Adrenal gland (tissue), 12 donors: ENCODE data around the gene CPNE8. TPM values are rescaled to one million over a fixed set of nuclear protein-coding genes. Genes with fewer than 3 reads are reported as not detected.

ENCODE experiments used
- DNase-seq, 7 donors: peaks; one replicate each; pipeline ENCODE4 v3.0.0-alpha.2; 2019 to 2020
- H3K27ac ChIP-seq, 5 donors: fragments of 200-600 bp; sonication (generic) in 4 of 5; 1 replicate in 3 of 5; 2 replicates in 2 of 5; pipeline versions ENCODE4 v1.5.1 to v1.8.0; 2016 to 2020; ENCODE audit warnings: mild to moderate bottlenecking in 1 of 5
- H3K27me3 ChIP-seq: fragments of 200-600 bp; 2 replicates; pipeline ENCODE4 v1.8.0; 2021
- H3K36me3 ChIP-seq, 2 donors: fragments of 200-600 bp; replicated peaks in 1 of 2; 1 replicate in 1 of 2; 2 replicates in 1 of 2; pipeline versions ENCODE4 v1.5.1 to v1.8.0; 2018 to 2022
- H3K4me1 ChIP-seq, 2 donors: fragments of 200-600 bp; replicated peaks in 1 of 2; 1 replicate in 1 of 2; 2 replicates in 1 of 2; pipeline versions ENCODE4 v1.5.1 to v1.8.0; 2018 to 2021
- H3K4me3 ChIP-seq, 4 donors: fragments of 200-600 bp; sonication (generic) in 3 of 4; one replicate each; pipeline ENCODE4 v1.5.1; 2016 to 2018
- H3K9me3 ChIP-seq, 3 donors: fragments of 200-600 bp; sonication (generic) in 1 of 3; replicated peaks in 1 of 3; 1 replicate in 2 of 3; 2 replicates in 1 of 3; pipeline versions ENCODE4 v1.5.1 to v1.8.0; 2016 to 2021
- POLR2A ChIP-seq, 2 donors: fragments of 450-650 bp; IDR thresholded peaks; one replicate each; pipeline ENCODE4 v1.6.1; 2017; ENCODE audit warnings: antibody characterized with exemption in 2 of 2, mild to moderate bottlenecking in 2 of 2, moderate library complexity in 1 of 2
- WGBS, 4 donors: extraction: QIAGEN DNeasy Blood & Tissue Kit in 2 of 4; methylation state at CpG; one replicate each; pipeline versions ENCODE4 v1.1.5 to v1.1.7; 2013 to 2017; 5-methylcytosine and 5-hydroxymethylcytosine counted together
- intact Hi-C, 2 donors: fragments of 100-400 bp; cut with DNase I; formaldehyde crosslinking; loops; one replicate each; pipeline versions ENCODE4 v1.14.1 to v1.15.0; 2022 to 2023
- polyA plus RNA-seq, 3 donors: library from polyadenylated mRNA; stranded (reverse); fragments of 200-250 nt in 2 of 3; fragments of 350-450 nt in 1 of 3; fragmentation: Illumina TruSeq in 1 of 3; extraction: RNeasy Lipid Tissue Mini Kit (QIAGEN cat#74804) in 1 of 3; gene quantifications; one replicate each; pipeline ENCODE4 v1.2.3, GENCODE V29; 2013 to 2014
- total RNA-seq, 9 donors: library from RNA; depleted of rRNA in 4 of 9; stranded (reverse); fragments of >200 nt in 4 of 9; fragments of 120-200 nt in 1 of 9; fragmentation: NEBNext Ultra II Directional in 1 of 9; extraction: Animal tissue kit (Norgen Biotek cat#: 25700) in 1 of 9; gene quantifications; one replicate each; pipeline versions ENCODE4 v1.1.0 to v1.2.4, GENCODE V29; 2013 to 2023
- TF ChIP-seq, protein P1 (sequence below), 6 experiments: fragments of 450-650 bp in 4 of 6; fragments of 200-600 bp in 2 of 6; sonication (generic) in 1 of 6; IDR thresholded peaks; 1 replicate in 5 of 6; 2 replicates in 1 of 6; pipeline versions ENCODE4 v1.5.1 to v1.8.0; 2016 to 2021; ENCODE audit warnings: antibody characterized with exemption in 6 of 6, mild to moderate bottlenecking in 2 of 6, moderate library complexity in 1 of 6
- donor health status: healthy with polysubstance abuse.
- donor health status: Bipolar disorder and iron deficiency.
- donor health status: DM: yes; HTN: yes; CAD: no.
- donor health status: DM: no; HTN: no; CAD: no.
- donor health status: DM: no; HTN: no; CAD: no.
- donor health status: DM: yes; HTN: yes; CAD: no.

The CPNE8 gene
- total and polyA plus RNA-seq, 12 donors: 5.8 to 36.3 (median 17.4) TPM

DNA sequence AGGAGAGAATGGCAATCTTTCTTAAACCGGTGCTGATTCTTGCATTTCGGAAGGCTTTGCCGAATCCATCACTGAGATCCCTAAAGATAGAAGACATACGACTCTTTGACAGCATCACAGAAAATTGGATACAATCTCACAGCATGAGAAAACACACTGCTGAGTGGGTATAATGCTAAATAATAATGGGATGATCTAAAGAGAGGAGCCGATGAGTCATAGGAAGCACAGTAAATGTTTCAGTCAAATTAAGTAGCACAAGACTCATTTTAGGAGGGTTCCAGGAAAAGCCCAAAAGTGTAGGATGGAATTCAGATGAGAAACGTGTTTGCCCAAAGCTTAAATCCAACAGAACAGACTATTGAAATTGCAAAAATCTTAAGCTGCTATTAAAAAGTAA lies 81.7 kb downstream of the CPNE8 start:
- Histone ChIP-seq H3K9me3 (no peaks in the 10 kb centered on the region), H3K27ac (no peak overlapping the region), H3K27me3 (no peaks in the 10 kb centered on the region), H3K4me3 (no peak overlapping the region), H3K4me1 (no peaks in the 10 kb centered on the region), H3K36me3 (no peaks in the 10 kb centered on the region)
- 87 to 94% (median 89%) methylated on average over 6 of the region's 6 CpGs for whole genome bisulfite sequencing, 4 donors
- no peak for DNase-seq
- intact Hi-C loops: no loop called here
- TF ChIP-seq, protein P1, sequence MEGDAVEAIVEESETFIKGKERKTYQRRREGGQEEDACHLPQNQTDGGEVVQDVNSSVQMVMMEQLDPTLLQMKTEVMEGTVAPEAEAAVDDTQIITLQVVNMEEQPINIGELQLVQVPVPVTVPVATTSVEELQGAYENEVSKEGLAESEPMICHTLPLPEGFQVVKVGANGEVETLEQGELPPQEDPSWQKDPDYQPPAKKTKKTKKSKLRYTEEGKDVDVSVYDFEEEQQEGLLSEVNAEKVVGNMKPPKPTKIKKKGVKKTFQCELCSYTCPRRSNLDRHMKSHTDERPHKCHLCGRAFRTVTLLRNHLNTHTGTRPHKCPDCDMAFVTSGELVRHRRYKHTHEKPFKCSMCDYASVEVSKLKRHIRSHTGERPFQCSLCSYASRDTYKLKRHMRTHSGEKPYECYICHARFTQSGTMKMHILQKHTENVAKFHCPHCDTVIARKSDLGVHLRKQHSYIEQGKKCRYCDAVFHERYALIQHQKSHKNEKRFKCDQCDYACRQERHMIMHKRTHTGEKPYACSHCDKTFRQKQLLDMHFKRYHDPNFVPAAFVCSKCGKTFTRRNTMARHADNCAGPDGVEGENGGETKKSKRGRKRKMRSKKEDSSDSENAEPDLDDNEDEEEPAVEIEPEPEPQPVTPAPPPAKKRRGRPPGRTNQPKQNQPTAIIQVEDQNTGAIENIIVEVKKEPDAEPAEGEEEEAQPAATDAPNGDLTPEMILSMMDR (IDR thresholded peaks at IDR 0.05): no peak
- TF ChIP-seq POLR2A (IDR thresholded peaks at IDR 0.05): no peak

DNA sequence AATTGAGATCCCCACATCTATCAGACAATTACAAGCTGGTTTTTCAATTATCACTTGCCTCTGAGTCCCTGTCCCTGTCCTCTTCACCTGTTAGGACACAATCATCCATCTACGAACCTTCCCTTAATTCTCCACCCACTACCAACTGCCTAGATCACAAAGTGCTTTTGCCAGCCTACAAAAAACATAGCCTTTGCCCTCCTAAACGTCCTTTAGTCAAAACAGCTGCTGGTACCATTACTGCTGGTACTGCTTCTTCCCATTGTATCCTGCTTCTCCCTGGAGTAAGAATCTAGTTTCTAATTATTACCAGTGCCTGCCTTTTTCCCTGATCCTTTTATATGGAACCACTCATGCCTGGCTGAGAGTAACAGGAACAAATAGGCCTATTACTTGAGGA lies 82.1 kb downstream of the CPNE8 start:
- H3K36me3 ChIP-seq: no peaks in the 10 kb centered on the region
- no peak overlapping the region for H3K4me3 ChIP-seq
- no peak overlapping the region for H3K27ac ChIP-seq
- H3K9me3 ChIP-seq: no peaks in the 10 kb centered on the region
- DNase-seq: no peak
- WGBS, 4 donors: 64 to 73% (median 68%) methylated on average over 2 of the region's 2 CpGs
- TF ChIP-seq, protein P1 (IDR thresholded peaks at IDR 0.05): no peak
- no peak for TF ChIP-seq POLR2A (IDR thresholded peaks at IDR 0.05)
- H3K4me1 ChIP-seq: no peaks in the 10 kb centered on the region
- intact Hi-C loops: no loop called here
- H3K27me3 ChIP-seq: no peaks in the 10 kb centered on the region

DNA sequence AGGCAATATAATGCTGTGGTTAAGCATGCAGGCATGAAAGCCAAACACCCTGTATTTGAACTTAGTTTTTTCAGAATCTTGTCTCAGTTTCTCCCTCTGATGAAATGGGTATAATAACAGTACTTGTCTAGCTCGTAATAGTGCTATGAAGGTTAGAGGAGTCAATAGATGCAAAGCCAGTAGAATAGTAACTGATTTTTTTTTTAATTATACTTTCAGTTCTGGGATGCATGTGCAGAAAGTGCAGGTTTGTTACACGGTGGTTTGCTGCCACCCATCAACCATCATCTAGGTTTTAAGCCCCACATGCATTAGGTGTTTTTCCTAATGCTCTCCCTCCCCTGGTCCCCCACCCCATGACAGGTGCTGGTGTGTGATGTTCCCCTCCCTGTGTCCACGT lies 87.4 kb downstream of the CPNE8 start:
- Histone ChIP-seq H3K9me3 (peaks cover 0 to 8% (median 0%) of the 10 kb centered on the region in 3 donors), H3K4me1 (no peaks in the 10 kb centered on the region), H3K27me3 (no peaks in the 10 kb centered on the region), H3K4me3 (no peak overlapping the region), H3K36me3 (no peaks in the 10 kb centered on the region), H3K27ac (no peak overlapping the region)
- TF ChIP-seq, protein P1 (IDR thresholded peaks at IDR 0.05): no peak
- no peak for TF ChIP-seq POLR2A (IDR thresholded peaks at IDR 0.05)
- intact Hi-C loops: no loop called here
- 85 to 94% (median 87%) methylated on average over 3 of the region's 3 CpGs for WGBS, 4 donors
- no peak for DNase-seq

DNA sequence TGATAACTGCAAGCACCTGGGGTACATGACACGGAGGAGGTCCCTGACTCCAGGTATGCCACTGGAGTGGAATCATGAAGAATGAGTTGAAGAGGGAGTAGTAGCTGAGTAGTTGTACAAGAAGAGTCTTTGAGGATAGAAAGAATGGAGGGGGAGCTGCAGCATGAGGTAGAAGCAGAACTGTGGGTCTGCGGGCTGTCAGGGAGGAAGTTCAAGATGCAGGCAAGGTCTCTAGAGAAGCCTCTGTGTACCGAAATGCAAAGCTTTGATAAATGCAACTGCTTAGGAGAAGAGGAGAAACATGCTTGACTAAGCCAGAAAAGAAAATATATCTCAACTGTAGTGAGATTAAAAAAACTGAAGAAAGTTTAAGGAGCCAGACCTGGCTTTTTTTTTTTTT lies 91.5 kb downstream of the CPNE8 start:
- H3K27ac ChIP-seq: no peak overlapping the region
- no peaks in the 10 kb centered on the region for H3K27me3 ChIP-seq
- H3K9me3 ChIP-seq: peaks cover 0 to 8% (median 0%) of the 10 kb centered on the region in 3 donors
- H3K4me3 ChIP-seq: no peak overlapping the region
- TF ChIP-seq, protein P1 (IDR thresholded peaks at IDR 0.05): no peak
- TF ChIP-seq POLR2A (IDR thresholded peaks at IDR 0.05): no peak
- no peaks in the 10 kb centered on the region for H3K4me1 ChIP-seq
- no peaks in the 10 kb centered on the region for H3K36me3 ChIP-seq
- intact Hi-C loops: no loop called here
- no peak for DNase-seq
- 87 to 92% (median 91%) methylated on average over 3 of the region's 3 CpGs for WGBS, 4 donors
